HG03064 (cell line): Measurements from ENCODE around the gene MYRFL.
"Not testable (repeated sequence)": the region's sequence is repeated elsewhere in the genome, so short reads cannot be mapped to it uniquely, and the experiment has no call there.

Experiments
- ATAC-seq: cut with Tn5 transposase; IDR thresholded peaks from one replicate; pipeline ENCODE4 v1.9.1; 2021; ENCODE audit warnings: low read depth; ENCODE audit not compliant: unreplicated experiment

Gene MYRFL

DNA sequence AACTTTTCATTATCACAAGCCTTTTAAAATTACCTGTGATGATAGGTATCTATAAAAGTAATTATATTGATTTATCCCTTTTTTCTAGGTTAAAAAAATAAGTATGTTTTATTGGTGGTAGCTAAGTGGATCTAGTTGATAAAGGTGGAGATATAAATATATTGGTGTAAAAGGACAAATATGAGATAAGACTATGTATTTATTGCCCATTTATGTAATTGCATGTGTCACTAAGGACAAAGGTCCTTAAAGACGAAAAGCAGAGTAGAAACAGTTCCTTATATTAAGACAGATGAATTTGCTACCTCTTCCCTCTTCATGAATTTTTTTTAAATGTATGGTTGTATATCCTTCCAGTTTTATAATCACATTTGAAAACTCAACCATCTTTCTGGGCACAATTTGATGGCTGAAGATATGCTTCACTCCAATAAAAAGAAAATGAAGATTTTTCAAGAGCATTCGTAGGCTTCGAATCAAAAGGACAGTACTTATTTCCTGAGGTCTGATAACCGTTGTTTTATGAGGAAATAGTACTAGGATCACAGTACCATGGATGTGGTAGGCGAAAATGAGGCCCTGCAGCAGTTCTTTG lies at the start of gene MYRFL:
Gene MYRFL (plus strand): TSS at position 262 of the 595 bp plus-strand sequence. CDS start 291 bp downstream, at position 553.
- ATAC-seq: no peak

DNA sequence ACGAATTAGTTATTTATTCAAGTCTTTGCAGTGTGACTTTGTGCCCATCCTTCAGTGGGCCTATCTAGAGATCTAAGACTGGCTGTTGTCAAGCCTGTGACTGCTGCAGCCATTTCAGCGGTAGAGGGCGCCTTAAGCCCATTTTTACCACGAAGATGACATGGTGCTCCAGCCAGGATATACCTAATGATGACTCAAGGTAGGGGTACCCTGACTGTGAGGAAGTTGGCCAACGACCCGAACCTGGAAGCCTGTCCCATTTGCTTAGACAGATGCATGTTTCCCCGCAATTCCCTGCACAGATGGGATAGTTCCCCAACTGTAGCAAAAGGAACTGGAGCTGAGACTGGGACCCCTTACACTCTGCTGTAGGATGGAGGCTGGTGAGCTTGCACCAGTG lies 45.1 kb upstream of the MYRFL start:
- ATAC-seq: no peak

DNA sequence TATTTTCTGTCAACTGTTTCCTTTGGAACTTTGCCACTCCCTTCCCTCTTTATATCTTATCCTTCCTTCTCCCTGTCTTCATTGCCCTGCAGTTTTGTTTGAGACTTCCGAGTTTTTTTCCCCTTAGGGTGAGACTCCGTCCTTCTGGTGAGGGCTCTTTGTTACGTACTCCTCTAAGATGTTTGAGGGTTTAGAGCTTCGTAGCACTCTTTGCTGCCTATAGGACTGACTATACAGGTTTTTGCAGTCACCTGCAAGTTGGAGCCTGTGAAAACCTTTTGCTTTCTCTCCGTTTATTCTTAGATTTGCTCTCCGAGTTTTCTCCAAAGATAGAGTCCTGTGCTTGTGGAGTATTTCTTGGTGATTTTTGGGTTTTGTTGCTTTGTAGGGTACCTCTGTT lies 41.7 kb upstream of the MYRFL start:
- no peak for ATAC-seq

DNA sequence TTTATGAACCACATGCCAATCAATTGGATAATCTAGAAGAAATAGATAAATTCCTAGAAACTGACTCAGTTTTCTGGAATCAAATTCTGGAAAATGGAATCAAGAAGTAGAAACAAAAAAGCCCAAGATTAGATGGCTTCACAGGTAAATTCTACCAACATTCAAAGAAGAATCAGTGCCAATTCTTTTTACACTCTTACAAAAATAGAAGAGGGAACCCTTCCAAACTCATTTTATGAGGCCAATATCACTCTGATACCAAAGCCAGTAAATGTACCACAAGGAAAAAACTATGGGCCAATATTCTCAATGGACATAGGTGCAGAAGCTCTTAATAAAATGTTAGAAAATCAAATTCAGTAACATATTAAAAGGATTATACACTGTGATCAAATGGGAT lies 35.7 kb upstream of the MYRFL start:
- no peak for ATAC-seq

DNA sequence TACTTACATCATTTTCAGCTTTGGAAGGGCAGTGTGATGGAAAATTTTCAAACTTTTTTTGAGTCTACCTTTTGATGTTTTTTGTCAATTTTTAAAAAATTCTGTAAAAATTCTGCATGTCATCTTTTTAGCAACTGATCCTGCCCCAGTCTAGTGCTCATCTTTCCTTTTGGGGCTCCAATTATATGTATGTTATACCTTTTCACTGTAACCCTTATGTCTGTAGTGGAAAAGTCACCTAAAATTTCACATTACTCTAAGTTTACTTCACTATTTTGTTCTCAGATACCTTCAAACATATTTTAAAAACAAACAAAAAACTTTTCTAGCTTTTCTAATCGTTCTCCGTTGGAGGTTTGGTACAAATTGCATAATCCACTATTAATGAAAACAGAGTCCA lies 32.5 kb upstream of the MYRFL start:
- ATAC-seq: no peak

DNA sequence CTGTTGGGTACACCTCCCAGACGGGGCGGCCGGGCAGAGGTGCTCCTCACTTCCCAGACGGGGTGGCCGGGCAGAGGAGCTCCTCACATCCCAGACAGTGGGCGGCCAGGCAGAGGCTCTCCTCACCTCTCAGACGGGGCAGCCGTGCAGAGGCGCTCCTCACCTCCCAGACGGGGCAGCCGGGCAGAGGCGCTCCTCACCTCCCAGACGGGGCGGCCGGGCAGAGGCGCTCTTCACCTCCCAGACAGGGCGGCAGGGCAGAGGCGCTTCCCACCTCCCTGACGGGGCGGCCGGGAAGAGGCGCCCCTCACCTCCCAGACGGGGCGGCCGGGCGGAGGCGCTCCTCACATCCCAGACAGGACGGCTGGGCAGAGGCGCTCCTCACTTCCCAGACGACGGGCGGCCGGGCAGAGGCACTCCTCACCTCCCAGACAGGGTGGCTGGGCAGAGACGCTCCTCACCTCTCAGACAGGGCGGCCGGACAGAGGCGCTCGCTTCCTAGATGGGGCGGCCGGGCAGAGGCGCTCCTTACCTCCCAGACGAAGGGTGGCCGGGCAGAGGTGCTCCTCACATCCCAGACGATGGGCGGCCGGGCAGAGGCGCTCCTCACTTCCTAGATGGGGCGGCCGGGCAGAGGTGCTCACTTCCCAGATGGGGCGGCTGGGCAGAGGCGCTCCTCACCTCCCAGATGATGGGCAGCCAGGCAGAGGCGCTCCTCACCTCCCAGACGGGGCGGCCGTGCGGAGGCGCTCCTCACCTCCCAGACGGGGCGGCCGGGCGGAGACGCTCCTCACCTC lies 17.7 kb upstream of the MYRFL start:
- ATAC-seq: not testable (repeated sequence)

DNA sequence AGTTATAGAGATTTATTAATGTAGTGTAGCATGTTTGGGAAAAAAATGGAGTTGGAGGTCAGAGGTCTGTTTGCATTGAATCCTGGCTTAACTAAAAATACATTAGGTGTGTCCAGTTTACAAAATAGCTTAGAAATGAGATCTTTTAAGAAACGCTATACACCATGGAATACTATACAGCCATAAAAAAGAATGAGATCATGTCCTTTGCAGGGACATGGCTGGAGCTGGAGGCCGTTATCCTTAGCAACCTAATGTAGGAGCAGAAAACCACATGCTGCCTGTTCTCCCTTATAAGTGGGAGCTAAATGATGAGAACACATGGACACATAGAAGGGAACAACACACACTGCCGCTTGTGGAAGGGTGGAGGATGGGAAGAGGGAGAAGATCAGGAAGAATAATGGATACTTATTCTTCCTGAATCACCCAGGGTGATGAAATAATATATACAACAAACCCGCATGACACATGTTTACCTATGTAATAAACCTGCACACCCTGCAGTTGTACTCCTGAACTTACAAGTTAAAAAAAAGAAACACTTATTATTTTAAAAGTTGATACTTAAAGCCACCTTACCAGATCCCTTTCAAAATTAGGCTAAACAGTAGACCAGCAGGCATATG lies 14.0 kb upstream of the MYRFL start:
- no peak for ATAC-seq

DNA sequence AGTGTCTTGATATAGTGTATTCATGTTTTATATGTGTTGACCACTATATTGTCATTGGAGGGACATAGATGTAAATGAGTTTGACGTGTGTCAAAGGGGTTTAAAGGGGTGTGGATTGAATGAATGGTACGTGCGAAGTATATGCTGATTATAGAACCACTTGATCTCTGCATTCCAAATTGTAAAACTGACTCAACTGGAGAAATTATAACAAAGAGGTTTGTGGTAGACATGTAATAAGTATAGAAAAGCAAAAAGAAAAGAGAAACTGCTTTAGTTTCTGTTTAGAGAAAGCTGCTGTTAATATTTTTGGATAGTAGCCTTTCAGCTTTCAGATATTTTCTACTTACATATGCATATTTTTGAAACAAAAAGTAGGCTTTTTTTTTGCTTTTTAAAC lies 8.9 kb upstream of the MYRFL start:
- no peak for ATAC-seq

DNA sequence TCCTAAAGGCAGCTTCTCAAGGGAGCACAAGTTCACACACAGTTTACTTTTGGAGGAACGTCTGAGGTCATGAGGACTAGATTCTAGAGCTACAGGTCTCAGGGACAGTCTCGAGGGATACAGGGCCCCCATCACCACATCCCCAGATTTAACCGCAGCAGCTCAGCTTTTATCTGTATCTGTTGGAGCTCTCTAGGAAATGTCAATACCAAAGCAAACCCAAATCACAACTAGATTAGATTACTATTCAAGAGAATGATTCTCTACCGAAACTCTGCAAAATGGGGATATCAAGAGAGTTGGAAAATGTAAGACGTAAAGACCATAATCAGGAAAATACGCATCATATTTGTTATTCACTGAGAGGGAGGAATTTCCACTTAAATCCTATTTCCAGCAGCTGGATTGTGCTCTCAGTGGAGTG lies 4.0 kb upstream of the MYRFL start:
- ATAC-seq: no peak

DNA sequence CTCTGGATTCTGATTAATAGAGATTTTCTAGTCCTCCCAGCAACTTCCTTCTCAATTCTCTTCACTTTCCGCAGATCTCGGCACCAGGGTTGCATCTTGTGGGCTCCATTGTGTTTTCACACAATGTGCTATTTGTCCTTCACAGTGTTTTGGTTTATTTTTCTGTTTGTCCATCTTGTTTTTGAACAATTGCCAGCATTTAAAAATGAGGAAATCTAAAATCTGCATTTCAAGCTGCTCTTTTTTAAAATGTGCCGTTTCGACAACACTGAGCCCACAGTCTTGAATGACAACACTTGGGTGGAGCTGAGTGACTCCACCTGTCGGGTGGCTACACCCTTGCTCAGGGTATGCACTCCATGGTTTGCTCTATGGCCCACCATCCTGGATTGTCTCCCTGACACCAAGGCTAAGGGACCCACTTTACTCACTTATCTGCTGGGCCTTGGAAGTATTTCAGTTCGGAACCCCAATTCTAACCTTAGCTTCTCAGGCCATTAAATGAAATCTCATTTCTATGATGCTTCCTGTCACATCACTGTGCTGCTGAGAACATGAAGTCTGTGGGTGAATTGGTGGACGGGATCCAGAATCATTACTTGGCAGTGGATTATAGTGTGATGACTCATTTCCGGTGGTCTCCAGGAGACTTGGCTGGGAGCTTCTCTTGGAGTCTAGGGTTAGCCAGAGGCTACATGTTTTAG lies 3.4 kb upstream of the MYRFL start:
- ATAC-seq: no peak

DNA sequence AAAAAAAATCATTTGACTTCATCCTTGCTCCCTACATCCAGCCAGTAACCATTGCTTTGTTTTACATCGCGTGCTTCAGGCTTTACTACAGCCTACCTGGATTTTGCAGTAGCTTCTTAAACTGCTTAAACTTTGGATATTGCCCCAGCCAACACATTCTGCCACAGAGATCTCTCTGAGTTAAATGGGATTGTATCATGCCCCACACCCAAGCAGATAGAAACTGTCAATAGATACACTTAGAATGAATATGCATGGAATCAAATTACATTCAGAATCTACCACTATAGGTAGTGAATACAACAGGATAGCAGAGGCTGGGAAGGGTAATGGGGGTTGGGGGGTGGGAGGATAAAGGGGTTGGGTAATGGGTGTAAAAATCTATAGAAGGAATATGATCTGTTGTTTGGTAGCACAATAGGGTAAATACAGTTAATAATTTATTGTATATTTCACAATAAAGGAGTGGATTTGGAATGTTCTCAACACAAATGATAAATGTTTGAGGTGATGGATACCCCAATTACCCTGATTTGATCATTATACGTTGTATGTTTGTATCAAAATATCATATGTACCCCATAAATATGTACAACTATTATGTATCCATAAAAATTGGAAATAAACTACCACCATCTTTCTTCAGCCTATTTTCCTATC lies 2.7 kb upstream of the MYRFL start:
- no peak for ATAC-seq

DNA sequence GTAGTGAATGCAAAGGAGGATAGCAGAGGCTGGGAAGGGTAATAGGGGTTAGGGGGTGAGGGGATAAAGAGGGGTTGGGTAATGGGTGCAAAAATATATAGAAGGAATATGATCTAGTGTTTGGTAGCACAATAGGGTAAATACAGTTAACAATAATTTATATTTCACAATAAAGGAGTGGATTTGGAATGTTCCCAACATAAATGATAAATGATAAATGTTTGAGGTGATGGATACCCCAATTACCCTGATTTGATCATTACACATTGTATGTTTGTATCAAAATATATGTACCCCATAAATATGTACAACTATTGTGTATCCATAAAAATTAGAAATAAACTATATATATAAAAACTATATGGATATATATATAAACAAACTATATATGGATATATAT lies 999 bp upstream of the MYRFL start:
- ATAC-seq: no peak

DNA sequence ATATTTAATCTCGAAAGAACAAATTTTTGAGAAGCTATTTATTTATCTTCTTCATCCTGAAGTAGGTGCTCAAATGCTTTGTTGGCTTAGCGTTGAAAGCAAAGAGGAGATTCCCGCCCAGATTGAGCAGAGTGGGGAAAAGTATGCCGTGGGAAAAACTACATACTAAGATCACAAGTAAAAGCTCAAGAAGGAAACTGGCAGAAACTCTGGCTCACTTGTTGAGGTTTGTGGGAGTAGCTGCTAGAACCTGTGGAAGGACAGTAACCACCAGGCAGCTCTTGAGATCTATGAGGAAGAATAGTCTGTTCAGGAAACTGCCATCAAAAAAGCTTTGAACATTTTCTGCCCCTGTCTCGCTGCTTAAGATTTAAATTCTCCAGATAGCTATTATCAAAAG lies 3.9 kb downstream of the MYRFL start:
- ATAC-seq: no peak

DNA sequence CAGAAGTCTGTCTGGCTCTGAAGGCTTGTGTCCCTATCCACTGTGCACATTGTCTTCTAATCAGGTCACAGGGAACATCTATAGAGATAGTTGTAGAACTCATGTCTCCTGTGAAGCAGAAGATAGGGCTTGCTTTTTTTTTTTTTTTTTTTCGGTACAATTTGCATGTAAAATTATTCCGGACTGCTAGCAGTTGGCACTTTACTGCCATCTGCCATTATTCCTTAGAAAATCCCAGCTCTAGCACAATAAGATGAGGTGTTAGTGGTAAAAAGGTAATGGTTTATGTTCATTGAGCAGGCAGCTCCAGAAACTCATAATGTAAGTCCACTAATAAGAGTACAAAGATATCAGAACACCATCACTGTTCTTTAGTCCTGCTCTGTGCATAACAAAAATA lies 8.7 kb downstream of the MYRFL start:
- ATAC-seq: no peak

DNA sequence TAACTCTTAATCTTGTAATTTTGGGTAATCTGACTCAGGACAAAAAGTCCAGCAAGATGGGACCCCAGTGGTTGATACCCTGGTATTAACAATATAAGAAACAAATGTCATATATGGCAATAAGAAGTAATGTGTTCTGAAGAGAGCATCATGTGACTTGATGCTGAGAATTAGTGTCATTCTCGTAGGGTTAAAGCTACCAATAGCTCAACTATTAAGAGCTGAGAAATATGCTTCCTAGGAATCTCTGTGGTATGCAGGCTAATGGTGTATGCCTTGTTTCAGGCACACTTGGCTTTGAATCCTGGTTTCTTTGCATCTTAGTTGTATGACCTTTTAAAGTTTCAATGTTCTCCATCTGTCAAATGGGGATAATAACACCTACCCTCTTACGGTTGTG lies 9.1 kb downstream of the MYRFL start:
- no peak for ATAC-seq

DNA sequence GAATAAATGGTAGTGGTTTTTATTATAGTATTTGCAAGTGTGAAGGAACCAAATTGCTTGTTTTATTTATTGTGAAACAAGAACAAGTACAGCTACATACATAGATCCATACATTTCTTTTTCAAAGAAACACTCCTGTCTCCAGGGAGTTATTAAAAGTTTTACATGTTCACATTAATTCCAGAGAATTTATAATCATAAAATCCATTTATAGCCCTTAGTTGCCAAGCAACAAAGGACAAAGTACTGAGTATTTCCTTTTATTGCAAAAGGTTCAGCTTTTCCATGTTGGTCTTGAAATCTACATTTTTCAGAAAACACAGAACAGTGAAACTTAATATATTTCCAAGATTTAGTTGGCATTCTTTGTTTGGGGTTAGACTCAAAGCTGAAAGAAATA lies 9.5 kb downstream of the MYRFL start:
- ATAC-seq: no peak

DNA sequence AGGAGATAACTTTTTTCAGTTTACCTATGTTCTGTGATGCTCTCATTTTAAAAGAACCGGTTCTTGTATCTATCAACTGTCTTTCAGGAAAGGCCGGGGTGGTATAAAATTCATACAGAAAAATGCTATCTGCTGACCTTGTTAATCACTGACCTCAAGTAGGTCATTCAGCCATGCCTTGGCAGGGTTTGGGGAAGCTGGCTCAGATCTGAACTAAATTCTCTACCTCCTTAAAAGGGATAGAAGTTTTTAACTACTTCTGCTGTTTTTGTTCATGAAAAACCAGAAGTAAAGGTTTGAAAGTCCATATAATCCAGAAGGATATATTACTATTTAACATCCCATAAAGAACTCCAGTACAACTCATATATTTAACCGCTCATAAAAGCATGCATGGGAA lies 10.1 kb downstream of the MYRFL start:
- no peak for ATAC-seq

DNA sequence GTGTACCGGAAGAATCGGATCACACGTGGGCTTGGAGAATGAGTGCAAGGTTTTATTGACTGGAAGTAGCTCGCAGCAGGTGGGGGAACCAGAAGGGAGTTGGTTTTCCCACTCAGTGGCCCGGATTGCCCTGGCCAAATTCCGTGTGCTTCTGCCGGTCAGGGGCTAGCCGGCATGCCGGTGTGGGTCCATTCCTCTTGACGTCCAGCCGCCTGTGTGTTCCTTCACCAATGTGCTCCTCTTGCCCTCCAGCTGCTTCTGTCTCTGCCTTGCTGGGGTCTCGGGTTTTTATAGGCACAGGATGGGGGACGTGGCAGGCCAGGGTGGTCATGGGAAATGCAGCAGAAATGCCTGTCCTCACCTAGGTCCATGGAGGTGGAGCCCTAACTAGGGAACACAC lies 11.0 kb downstream of the MYRFL start:
- no peak for ATAC-seq

DNA sequence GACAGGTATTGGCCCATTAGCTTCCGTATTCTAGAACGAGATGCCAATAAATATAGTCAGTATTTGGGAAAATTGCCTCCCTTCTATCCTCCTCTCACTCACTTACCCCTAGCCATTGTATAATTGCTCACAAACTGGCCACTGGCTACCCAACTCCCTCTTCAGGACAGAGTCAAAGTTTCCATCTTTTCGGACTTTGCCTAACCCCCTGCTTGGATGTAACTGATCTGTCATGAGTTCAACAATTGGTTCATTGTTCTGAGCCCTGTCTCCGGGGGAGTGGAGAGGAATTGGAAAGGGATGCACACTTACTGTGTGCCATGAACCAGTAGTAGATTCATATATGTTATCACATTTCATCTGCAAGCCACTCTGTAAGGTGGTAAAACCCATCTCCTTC lies 12.2 kb downstream of the MYRFL start:
- ATAC-seq: no peak

DNA sequence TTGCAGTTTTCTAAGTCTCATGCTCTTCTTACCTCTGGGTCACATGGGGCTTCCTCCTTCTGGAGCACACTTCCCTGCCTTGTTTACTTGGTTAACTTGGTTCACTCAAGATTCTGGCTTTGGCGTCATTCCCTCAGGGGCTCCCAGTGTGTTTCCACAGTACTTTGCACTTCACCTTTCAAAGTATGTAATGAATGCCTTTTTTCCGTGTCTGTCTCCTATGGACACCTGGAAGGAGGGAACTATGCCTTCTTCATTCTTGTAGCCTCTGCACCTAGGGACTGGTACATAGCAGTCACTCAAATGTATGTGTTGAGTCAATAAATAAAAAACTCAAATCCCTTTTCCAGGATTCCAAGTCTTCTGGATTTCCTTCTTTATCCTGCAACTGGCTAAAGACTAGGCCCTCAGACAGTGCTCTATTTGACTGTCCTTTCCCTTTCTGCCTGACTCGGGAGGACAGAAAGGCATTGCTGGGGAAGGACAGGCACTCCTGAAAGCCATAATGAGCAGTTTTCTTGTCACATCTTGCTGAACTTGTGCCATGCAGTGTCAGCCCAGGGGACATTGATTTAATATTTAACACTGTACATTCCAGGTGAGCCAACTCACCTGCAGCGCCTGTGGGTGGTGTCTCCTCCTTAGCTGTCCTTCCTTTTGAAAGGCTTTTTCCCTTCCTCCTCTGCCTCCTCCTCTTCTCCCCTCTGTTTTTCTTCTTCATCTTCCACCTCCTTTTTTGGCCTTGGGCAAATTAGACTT lies 12.8 kb downstream of the MYRFL start:
- ATAC-seq: no peak
